Measurements from ENCODE around the gene CD151. TPM values are rescaled to one million over a fixed set of nuclear protein-coding genes. Genes with fewer than 3 reads are reported as not detected.

The CD151 gene
- total RNA-seq, 2 donors from 2014 or later: 371 to 396 TPM

- Histone ChIP-seq H3K27ac (no peak overlapping the region), H3K4me3 (no peak overlapping the region), H3K36me3 (no peaks in the 10 kb centered on the region), H3K27me3 (no peaks in the 10 kb centered on the region), H3K4me1 (no peaks in the 10 kb centered on the region), H3K9me3 (no peaks in the 10 kb centered on the region), H3K9ac (ENCODE audit: low read depth in 2 of 2, low read length in 2 of 2) (no peak overlapping the region)
- TF ChIP-seq CTCF (IDR thresholded peaks at IDR 0.05): no peak
- DNase-seq: no peak
- intact Hi-C loops (cut with DNase I): no loop called here
Measured at GRCh38 chr11:884578-885070, 51.9 kb downstream of the CD151 start.

- intact Hi-C loops (cut with DNase I): no loop called here
- no peaks in the 10 kb centered on the region for H3K36me3 ChIP-seq
- no peak for DNase-seq
Measured at GRCh38 chr11:886568-886967, 53.8 kb downstream of the CD151 start.

GRCh38 chr11:887589-887988 lies 54.8 kb downstream of the CD151 start:
- DNase-seq: no peak
- intact Hi-C loops (cut with DNase I): no loop called here
- Histone ChIP-seq H3K36me3 (no peaks in the 10 kb centered on the region), H3K4me1 (no peaks in the 10 kb centered on the region), H3K27ac (no peak overlapping the region), H3K27me3 (no peaks in the 10 kb centered on the region), H3K9ac (ENCODE audit: low read depth in 2 of 2, low read length in 2 of 2) (no peak overlapping the region), H3K9me3 (no peaks in the 10 kb centered on the region), H3K4me3 (no peak overlapping the region)
- no peak for TF ChIP-seq CTCF (IDR thresholded peaks at IDR 0.05)

More at GRCh38 chr11:886568-886967, 53.8 kb downstream of the CD151 start:
- Histone ChIP-seq H3K9me3 (no peaks in the 10 kb centered on the region), H3K27ac (no peak overlapping the region), H3K27me3 (no peaks in the 10 kb centered on the region), H3K4me3 (no peak overlapping the region), H3K9ac (ENCODE audit: low read depth in 2 of 2, low read length in 2 of 2) (no peak overlapping the region), H3K4me1 (no peaks in the 10 kb centered on the region)
- no peak for TF ChIP-seq CTCF (IDR thresholded peaks at IDR 0.05)

Other genes starting within 250 kb of the CD151 start
- 10 to 100 TPM; 22.1 to 25.6 TPM for gene IRF7, start 217.0 kb upstream of the CD151 start, total RNA-seq
- 100 to 1,000 TPM; 140 to 310 TPM for gene CDHR5, start 208.0 kb upstream of the CD151 start, total RNA-seq
- 1 to 10 TPM; 1.1 to 3.2 TPM for gene SCT, start 205.8 kb upstream of the CD151 start, total RNA-seq
- under 1 TPM; 0.69 to 0.79 TPM for gene DRD4, start 195.7 kb upstream of the CD151 start, total RNA-seq
- 10 to 100 TPM; 21.7 to 25.8 TPM for gene DEAF1, start 137.7 kb upstream of the CD151 start, total RNA-seq
- gene TMEM80, start 137.1 kb upstream of the CD151 start, total RNA-seq: 10 to 100 TPM; 18.4 to 36.6 TPM
- 100 to 1,000 TPM; 192 to 254 TPM for gene EPS8L2, start 126.7 kb upstream of the CD151 start, total RNA-seq
- 100 to 1,000 TPM; 195 to 274 TPM for gene TALDO1, start 85.5 kb upstream of the CD151 start, total RNA-seq
- 10 to 100 TPM; 39.9 to 84.9 TPM for gene GATD1, start 55.5 kb upstream of the CD151 start, total RNA-seq
- under 1 TPM; 0.35 to 0.40 TPM for gene CEND1, start 42.9 kb upstream of the CD151 start, total RNA-seq
- gene SLC25A22, start 34.7 kb upstream of the CD151 start, total RNA-seq: 10 to 100 TPM; 31.8 to 37.7 TPM
- gene PIDD1, start 27.7 kb upstream of the CD151 start, total RNA-seq: 10 to 100 TPM; 17.7 to 47.5 TPM
- 1,000 to 10,000 TPM; 2,068 to 2,303 TPM for gene RPLP2, start 23.0 kb upstream of the CD151 start, total RNA-seq
- gene PNPLA2, start 14.0 kb upstream of the CD151 start, total RNA-seq: 100 to 1,000 TPM; 139 to 155 TPM
- 100 to 1,000 TPM in 1 of 2 donors, 10 to 100 TPM in 1; 97.3 to 108 TPM for gene CRACR2B, start 5.0 kb upstream of the CD151 start, total RNA-seq
- 100 to 1,000 TPM in 1 of 2 donors, 10 to 100 TPM in 1; 77.4 to 181 TPM for gene POLR2L, start 9.6 kb downstream of the CD151 start, total RNA-seq
- gene TSPAN4, start 9.9 kb downstream of the CD151 start, total RNA-seq: 10 to 100 TPM; 12.1 to 12.7 TPM
- gene CHID1, start 77.9 kb downstream of the CD151 start, total RNA-seq: 100 to 1,000 TPM in 1 of 2 donors, 10 to 100 TPM in 1; 46.4 to 113 TPM
- 10 to 100 TPM; 69.4 to 72.5 TPM for gene AP2A2, start 92.9 kb downstream of the CD151 start, total RNA-seq
- under 1 TPM in 1 of 2 donors, not detected in 1; 0.10 TPM for gene MUC6, start 203.8 kb downstream of the CD151 start, total RNA-seq
- 1,000 to 10,000 TPM; 1,230 to 1,438 TPM for gene MUC2, start 241.9 kb downstream of the CD151 start, total RNA-seq